HG02798 (cell line): ENCODE data around the gene DCD.

Experiments used
- ATAC-seq: cut with Tn5 transposase; IDR thresholded peaks from one replicate; pipeline ENCODE4 v1.9.1; 2021; ENCODE audit warnings: mild to moderate bottlenecking; ENCODE audit not compliant: unreplicated experiment, poor library complexity

The DCD gene

DNA sequence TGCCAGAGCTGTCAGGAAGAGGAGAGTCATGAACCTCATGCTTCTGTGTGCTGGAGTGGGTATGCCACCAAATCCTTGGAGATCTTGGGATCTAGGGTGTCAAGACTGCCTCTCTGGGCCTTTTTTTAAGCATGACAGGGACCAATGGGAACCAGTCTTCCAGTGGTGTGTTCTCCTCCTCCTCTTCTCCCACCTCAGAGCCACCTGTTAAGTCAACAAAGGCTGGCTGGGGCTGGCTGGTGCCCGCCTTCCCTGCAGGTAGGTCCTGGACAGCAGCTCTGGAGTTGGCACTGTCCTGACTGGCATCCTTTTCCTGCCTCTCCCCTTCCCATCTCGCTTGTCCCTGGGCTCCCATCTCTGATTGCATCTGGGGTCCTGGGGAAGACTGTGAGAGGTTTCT, at the start of gene DCD:
TSS of gene DCD (minus strand) at position 101 of the 400 bp plus-strand sequence. CDS start at position 39, 62 bp downstream.
- ATAC-seq = no peak

DNA sequence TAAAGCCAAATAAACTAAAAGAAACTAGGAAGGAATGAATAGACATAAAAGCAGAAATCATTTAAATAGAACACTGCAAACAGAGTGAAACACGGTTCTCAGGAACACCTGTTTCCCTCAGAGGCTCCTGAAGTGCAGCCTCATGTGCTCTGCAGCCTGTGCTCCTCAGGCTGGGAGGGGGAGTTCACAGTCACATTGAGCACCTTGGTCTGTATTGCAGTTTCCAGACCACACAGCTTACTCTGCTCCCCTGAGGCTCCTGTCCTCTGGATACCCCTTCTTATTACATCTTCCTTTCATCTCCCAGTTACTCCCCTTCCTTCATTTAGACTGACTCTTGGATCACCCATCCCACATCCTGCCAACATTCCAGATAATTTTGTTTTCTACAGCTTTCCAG, 49.7 kb upstream of the DCD start:
- ATAC-seq = no peak

DNA sequence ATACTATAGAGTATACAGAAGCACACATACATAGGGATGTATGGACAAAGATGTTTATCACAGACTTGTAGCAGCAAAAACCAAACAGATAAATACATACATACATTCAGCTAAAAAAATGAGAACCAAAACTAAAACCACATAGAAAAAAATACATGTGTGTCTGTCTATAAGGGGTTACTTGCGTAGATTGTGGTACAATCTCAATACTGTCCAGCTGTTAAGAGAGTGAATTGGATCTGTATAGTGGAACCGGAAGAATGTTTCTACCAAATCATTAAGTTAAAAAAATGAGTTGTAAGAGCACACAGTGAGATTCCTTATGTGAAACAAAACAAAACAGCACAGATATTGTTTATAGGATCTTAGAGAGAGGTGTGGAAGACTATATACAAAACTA, 44.2 kb upstream of the DCD start:
- ATAC-seq = no peak

DNA sequence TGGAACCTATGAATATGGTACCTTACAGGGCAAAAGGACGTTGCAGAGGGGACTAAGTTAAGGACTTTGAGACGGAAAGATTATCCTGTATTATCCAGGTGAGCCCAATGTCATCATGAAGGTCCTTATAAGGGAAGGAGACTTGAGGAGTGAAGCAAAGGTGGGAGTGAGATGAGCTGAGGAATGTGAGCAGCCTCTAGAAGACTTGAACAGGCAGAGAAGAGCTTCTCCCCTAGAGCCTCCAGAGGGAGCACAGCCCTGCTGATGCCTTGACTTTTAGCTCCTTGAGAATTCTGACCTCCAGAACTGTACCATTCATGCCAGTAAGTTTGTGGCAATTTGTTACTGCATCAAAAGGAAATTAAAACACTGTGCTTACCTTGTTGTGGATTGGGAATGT, 41.8 kb upstream of the DCD start:
- no peak for ATAC-seq

GRCh38 chr12:54689034-54689372, 40.8 kb upstream of the DCD start:
- no peak for ATAC-seq

DNA sequence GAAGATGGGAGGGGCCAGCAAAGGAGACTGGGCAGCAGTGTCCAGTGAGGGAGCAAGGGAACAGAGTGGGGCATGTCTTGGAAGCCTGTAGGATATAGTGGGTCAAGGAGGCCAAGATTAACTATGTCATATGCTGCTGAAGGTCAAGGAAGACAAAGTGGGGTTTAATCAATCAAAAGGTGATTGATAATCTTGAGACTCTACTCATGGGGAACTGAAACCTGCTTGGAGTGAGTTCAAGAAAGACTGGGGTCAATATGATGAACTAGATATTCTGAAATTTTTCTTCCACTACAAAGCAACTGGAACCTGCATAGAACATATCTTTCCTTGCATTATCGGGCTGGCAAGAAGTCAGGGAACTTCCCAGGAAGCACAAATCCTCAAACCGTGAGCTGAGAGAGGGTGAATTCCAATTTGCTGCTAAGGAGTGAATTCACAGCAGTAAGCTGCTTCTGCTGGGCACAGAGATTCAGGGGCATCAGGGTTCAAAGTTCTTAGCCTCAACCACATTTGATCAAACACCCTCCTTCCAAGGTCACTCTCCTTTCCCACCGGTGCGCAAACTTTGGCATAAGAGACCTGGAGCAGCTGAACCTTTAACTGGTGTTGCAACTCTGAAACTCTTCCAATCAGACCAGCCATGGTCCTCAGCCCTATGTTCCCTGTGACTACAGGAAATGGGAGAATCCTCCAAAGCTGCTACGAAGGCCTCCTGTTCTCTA, 40.3 kb upstream of the DCD start:
- ATAC-seq = no peak

DNA sequence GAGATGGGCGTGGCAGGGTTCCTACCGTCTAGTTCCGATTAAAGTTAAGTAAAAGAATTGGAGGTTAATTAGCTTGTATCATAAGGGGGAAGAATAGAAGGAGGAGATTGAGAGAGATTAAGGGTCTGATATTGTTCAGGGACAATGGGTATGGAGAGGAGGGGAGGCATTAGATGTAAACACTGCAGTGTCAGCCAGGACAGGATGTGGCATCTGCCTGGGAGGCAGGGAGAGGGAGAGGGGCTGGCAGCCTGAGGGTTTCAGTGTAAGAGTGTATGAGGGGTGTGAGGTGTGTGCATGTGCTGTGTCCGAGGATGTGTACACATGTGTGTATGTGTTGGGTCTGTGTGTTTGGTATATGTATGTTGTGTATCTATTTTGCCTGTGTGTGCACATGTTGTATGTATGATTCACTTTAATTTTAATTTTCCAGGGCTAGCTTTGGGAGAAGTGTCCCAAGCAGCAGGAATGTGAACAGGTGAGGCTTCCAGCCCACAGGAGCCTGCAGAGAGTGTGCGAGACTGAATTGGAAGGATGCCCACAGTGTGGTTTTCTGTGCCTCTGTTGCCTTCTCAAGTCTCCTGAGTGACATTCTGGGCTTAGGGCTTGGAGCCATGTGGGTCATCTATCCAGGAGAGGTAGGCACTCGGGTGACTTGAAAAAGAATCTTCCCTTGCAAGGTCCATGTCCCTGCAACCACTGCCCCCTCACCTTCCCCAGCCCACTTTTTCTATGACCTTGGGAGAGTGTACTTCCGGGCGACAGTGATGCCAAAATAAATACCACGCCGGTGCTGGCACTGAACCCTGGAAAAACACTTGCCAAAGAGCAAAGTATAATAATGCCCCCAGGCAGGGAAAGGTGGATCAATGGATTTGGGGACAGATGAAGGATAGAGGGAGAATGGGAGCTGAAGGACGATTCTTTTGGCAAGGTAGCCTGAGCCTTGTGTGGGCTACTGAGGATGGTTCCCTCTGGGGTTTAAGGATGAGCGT, 36.8 kb upstream of the DCD start:
- ATAC-seq = no peak

DNA sequence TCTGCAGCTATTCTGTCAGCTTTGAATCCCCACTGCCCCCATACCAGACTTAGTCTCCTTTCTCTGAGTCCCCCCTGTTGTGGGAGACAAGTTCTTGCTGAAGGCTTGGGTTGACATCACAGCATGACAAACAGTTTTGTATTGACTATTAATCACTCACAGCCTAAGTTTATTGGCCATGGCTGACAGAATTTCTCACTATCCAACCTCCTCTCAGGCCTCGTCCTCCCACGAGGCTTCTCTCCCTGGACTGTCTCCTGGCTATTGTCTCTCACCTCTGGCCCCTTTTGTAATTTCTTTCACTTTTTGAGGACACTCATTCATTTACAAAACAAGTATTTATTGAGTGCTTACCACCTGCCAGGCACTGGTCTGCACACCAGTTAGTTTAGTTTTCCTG, 35.2 kb upstream of the DCD start:
- no peak for ATAC-seq

DNA sequence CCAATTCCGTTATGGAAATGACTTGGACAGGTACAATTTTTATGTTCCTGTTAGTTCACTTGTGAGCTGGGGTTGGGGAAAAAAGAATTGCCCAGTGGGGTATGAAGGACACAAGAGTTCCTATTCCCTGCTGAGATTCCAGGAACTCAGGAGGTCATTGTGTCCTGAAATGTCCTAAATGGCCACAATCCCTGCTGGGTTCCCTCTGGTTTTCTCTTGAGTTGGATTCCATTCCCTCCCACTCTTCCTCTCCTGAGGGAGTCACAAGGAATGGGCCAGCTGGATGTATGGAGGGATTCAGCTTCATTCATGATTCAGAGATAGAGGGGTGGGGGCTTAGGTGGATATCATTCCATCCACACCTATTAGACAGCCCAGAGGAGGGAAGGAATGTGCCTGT, 34.5 kb upstream of the DCD start:
- ATAC-seq = no peak

- peak; percentile 76 for ATAC-seq
Observed at GRCh38 chr12:54680374-54680773, 32.2 kb upstream of the DCD start.

DNA sequence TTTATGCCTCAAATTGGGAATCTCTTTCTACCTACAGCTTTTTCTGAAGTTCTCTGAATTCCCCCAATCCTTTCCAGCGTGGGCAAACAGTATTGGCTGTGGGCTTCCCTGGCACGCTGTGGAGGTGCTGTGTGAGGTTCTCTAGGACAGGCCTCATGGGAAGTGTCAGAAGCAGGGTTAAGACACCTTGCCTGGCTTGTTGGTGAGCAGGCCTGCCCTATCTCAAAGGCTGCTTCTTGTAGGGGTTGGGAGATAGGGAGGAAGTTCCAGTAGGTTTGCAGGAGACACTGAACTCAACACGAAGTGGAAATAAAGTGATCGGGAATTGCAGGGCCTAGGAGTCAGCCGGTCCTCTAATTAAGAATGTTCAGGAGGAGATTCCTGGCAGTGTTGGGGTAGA, 30.0 kb upstream of the DCD start:
- ATAC-seq = no peak

GRCh38 chr12:54667945-54668344, 19.8 kb upstream of the DCD start:
- ATAC-seq = no peak

- no peak for ATAC-seq
Observed at GRCh38 chr12:54666008-54666407, 17.8 kb upstream of the DCD start.

DNA sequence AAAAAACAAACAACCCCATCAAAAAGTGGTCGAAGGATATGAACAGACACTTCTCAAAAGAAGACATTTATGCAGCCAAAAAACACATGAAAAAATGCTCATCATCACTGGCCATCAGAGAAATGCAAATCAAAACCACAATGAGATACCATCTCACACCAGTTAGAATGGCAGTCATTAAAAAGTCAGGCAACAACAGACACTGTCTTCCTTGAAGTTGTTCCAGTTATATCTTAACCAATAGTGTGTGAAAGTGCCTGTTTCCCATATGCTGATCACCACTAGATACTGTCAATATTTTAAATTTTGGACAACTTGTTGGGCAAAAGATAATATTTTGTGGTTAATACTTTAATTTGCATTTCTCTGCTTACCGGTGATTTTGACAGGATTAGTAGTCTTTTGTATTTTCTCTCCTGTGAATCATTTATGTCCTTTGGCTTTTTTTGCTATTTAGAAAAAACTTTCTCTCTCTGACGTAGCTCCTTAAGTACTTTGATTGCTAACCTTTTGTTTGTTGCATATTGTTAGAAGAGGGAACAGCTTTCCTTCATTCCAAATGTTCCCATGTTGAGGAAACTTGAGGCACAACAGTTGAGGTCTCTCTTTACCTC, 17.0 kb upstream of the DCD start:
- peak; percentile 49 for ATAC-seq

DNA sequence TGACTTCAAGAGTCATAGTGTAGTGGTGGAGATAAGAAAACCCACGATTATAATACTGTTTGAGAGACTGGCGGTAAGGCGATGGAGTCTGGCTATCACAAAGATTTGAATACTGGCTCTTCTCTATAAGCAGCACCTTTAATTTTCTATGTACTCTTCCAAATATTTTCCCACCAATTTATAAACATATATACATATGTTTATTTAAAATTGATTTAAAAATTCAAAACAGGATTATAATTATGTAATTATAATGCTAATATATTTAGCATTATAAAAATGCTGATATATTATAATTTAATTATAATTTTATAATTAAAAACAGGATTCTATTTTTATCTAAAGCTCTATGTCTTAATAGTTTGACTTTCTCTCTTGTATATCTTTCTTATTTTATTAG, 15.4 kb upstream of the DCD start:
- ATAC-seq = no peak

DNA sequence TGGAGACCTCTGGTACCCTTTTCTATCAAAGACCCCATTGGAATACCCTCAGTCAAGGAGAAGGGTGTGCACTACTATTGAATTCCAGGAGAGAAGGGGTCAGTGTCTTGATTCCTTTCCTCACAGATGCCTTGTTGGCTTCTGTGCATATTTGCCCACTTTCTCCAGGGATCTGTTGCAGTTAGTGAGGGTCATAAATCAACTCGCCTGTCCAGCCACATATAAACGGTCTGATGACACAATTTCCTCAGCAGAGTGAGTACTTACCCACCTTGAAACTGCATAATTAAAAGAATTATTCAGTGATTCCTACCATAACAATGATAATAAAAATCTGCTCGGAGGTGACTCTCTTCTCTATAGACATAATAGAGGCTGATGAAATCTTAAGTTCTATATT, 13.9 kb upstream of the DCD start:
- ATAC-seq = no peak

GRCh38 chr12:54661048-54661447, 12.9 kb upstream of the DCD start:
- no peak for ATAC-seq

DNA sequence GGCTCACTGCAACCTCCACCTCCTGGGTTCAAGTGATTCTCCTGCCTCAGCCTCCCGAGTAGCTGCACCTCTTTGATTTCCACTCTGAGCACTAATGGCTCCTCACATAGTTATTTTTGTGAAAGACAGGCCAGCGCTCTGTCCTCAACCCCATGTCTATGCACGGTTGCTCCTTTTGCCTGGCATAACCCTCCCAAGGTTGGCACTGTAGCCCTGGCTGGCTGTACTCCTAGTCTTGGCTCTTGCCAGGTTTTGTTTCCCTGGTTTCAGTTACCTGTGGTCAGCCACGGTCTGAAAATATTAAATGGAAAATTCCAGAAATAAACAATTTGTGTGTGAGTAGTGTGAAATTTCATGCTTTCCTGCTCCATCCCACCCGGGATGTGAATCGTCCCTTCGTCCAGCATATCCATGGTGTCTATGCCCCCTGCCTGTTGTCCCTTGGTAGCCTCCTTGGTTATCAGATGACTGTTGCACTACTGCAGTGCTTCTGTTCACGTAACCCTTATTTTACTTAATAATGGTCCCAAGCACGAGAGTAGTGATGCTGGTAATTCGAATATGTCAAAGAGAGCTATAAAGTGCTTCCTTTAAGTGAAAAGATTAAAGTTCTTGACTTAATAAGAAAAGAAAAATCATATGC, 12.3 kb upstream of the DCD start:
- ATAC-seq = no peak

DNA sequence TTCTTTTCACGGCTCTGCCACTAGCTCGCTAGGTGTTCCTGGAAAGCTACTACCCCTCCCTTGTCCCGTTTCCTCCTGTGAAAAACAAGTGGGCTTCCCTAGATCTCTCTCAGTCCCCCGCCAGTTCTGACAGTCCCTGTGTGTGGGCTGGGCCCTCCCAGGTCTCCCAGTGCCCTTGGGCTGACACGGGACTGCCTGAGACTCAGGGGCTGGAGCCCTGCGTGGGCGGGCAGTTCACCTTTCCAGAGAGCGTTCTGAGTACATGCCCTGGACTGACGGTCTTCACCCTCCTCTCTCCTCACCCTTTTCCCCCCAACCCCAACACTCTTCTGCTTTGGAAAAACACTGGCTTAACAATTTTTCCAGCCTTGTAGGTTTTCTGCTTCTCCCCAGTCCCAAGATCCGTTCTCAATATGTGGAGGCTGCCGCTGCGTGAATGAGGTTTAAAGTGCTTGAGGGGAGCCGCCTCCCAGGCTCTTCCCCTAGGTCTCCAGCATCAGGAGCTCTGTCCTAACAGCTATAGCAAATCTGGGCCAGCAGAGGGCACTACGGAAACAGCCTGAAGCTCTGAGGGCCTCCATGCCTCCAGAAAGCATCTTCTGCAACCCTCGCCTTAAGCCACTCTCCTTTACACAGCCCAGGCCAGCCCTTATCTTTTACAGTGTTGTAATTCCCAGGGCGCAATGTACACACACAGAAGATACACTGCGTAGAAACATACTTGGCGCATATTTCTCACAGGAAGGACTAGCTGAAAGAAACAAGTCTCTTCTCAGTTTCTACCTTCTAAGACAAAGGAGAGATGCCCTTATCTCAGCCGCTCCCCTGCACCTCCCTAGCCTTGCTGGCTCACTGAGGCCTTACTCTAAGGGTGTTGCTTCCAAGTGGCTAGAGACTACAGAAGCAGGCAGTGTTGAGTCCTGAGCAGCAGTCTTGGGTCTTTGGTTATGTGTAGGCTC, 10.4 kb upstream of the DCD start:
- peak; percentile 84 for ATAC-seq
